ENCODE results near the gene CMTM1.

The CMTM1 gene

GRCh38 chr16:66519482-66520373, 46.5 kb upstream of the CMTM1 start:
- TF ChIP-seq, protein P1, sequence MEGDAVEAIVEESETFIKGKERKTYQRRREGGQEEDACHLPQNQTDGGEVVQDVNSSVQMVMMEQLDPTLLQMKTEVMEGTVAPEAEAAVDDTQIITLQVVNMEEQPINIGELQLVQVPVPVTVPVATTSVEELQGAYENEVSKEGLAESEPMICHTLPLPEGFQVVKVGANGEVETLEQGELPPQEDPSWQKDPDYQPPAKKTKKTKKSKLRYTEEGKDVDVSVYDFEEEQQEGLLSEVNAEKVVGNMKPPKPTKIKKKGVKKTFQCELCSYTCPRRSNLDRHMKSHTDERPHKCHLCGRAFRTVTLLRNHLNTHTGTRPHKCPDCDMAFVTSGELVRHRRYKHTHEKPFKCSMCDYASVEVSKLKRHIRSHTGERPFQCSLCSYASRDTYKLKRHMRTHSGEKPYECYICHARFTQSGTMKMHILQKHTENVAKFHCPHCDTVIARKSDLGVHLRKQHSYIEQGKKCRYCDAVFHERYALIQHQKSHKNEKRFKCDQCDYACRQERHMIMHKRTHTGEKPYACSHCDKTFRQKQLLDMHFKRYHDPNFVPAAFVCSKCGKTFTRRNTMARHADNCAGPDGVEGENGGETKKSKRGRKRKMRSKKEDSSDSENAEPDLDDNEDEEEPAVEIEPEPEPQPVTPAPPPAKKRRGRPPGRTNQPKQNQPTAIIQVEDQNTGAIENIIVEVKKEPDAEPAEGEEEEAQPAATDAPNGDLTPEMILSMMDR (conservative IDR thresholded peaks at IDR 0.05; ENCODE audit: low read depth, low read length), result no peak
- no peaks in the 10 kb centered on the region for H3K27me3 ChIP-seq (ENCODE audit: insufficient read depth, low read depth)
- H3K4me2 ChIP-seq, result peak overlapping the region; percentile 9; the same call in 1 of the 2 replicates
- H2AFZ ChIP-seq (ENCODE audit: low read depth), result no peak overlapping the region
- H3K4me3 ChIP-seq (IDR thresholded peaks at IDR 0.05; ENCODE audit: insufficient read depth, low read depth, low read length), result no peak overlapping the region
- no peaks in the 10 kb centered on the region for H4K20me1 ChIP-seq (ENCODE audit: insufficient read depth)
- H3K9ac ChIP-seq, result no peak overlapping the region
- no peaks in the 10 kb centered on the region for H3K36me3 ChIP-seq (ENCODE audit: insufficient read depth)
- H3K27ac ChIP-seq, result peak overlapping the region; percentile 97
- peaks cover 90% of the 10 kb centered on the region for H3K4me1 ChIP-seq (ENCODE audit: low read depth, poor library complexity, severe bottlenecking)
- no peaks in the 10 kb centered on the region for H3K79me2 ChIP-seq (ENCODE audit: insufficient read depth, low read depth)

DNA sequence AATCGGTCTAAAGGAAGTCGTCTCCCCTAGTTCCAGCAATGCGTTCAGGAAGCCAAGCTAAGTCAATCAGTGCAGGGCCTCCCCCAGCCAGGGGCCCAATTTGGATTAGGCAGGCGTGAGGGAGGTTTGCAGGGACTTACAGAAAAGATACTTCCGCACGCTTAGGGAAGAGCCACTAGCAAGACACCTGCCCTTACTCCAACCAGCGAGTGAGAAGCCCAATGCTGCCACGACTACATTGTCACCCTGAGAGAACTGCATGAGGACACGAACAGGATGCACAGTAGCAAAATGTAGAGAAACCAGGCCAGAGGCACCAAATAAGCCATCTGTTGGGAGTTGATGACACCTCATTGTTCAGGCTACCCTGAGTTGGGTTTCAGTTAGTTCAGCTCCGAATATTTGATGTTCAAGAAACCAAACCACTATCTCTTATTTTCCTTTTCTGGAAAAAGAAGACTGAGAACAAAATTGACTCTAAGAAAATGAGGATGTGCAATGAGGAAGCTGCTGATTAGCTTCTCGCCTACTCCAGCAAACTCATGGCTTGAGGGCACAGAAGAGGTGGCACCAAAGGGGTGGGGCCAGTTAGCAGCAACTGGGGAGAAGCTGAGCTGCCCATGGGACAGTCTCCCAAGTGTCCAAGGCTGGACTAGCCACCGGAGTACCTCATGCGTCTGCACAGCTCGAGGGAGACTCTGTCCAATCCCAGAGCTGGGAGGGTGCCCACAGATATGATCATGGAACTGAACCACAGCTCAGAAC, 45.7 kb upstream of the CMTM1 start:
- no peaks in the 10 kb centered on the region for H4K20me1 ChIP-seq (ENCODE audit: insufficient read depth)
- peaks cover 98% of the 10 kb centered on the region for H3K4me1 ChIP-seq (ENCODE audit: low read depth, poor library complexity, severe bottlenecking)
- no peaks in the 10 kb centered on the region for H3K79me2 ChIP-seq (ENCODE audit: insufficient read depth, low read depth)
- H3K27ac ChIP-seq, result peak overlapping the region; percentile 97
- no peaks in the 10 kb centered on the region for H3K27me3 ChIP-seq (ENCODE audit: insufficient read depth, low read depth)
- H3K4me2 ChIP-seq, result peak overlapping the region; percentile 92
- TF ChIP-seq, protein P1 (conservative IDR thresholded peaks at IDR 0.05; ENCODE audit: low read depth, low read length), result no peak
- peak overlapping the region; percentile 41; the same call in 1 of the 2 replicates for H3K9ac ChIP-seq
- H3K36me3 ChIP-seq (ENCODE audit: insufficient read depth), result no peaks in the 10 kb centered on the region
- no peak overlapping the region; the same call in 1 of the 2 replicates for H2AFZ ChIP-seq (ENCODE audit: low read depth)
- H3K4me3 ChIP-seq (IDR thresholded peaks at IDR 0.05; ENCODE audit: insufficient read depth, low read depth, low read length), result no peak overlapping the region

GRCh38 chr16:66521252-66521713, 45.0 kb upstream of the CMTM1 start:
- Histone ChIP-seq H2AFZ (ENCODE audit: low read depth) (no peak overlapping the region), H3K79me2 (ENCODE audit: insufficient read depth, low read depth) (no peaks in the 10 kb centered on the region), H3K36me3 (ENCODE audit: insufficient read depth) (no peaks in the 10 kb centered on the region), H3K4me2 (peak overlapping the region; percentile 92), H3K4me3 (IDR thresholded peaks at IDR 0.05; ENCODE audit: insufficient read depth, low read depth, low read length) (no peak overlapping the region), H4K20me1 (ENCODE audit: insufficient read depth) (no peaks in the 10 kb centered on the region), H3K9ac (peak overlapping the region; percentile 41), H3K27me3 (ENCODE audit: insufficient read depth, low read depth) (no peaks in the 10 kb centered on the region), H3K27ac (peak overlapping the region; percentile 97), H3K4me1 (ENCODE audit: low read depth, poor library complexity, severe bottlenecking) (peaks cover 98% of the 10 kb centered on the region)
- TF ChIP-seq, protein P1 (conservative IDR thresholded peaks at IDR 0.05; ENCODE audit: low read depth, low read length), result no peak

GRCh38 chr16:66521951-66522771, 44.1 kb upstream of the CMTM1 start:
- Histone ChIP-seq H3K4me3 (IDR thresholded peaks at IDR 0.05; ENCODE audit: insufficient read depth, low read depth, low read length) (no peak overlapping the region), H3K9ac (peak overlapping the region; percentile 72), H3K36me3 (ENCODE audit: insufficient read depth) (no peaks in the 10 kb centered on the region), H4K20me1 (ENCODE audit: insufficient read depth) (no peaks in the 10 kb centered on the region), H3K4me2 (peak overlapping the region; percentile 92), H3K27me3 (ENCODE audit: insufficient read depth, low read depth) (no peaks in the 10 kb centered on the region), H3K4me1 (ENCODE audit: low read depth, poor library complexity, severe bottlenecking) (peaks cover 100% of the 10 kb centered on the region), H3K27ac (peak overlapping the region; percentile 97), H3K79me2 (ENCODE audit: insufficient read depth, low read depth) (no peaks in the 10 kb centered on the region), H2AFZ (ENCODE audit: low read depth) (peak overlapping the region; percentile 4; the same call in 1 of the 2 replicates)
- TF ChIP-seq, protein P1 (conservative IDR thresholded peaks at IDR 0.05; ENCODE audit: low read depth, low read length), result no peak
